ENCODE results near the gene MARCHF9.

Gene MARCHF9

DNA sequence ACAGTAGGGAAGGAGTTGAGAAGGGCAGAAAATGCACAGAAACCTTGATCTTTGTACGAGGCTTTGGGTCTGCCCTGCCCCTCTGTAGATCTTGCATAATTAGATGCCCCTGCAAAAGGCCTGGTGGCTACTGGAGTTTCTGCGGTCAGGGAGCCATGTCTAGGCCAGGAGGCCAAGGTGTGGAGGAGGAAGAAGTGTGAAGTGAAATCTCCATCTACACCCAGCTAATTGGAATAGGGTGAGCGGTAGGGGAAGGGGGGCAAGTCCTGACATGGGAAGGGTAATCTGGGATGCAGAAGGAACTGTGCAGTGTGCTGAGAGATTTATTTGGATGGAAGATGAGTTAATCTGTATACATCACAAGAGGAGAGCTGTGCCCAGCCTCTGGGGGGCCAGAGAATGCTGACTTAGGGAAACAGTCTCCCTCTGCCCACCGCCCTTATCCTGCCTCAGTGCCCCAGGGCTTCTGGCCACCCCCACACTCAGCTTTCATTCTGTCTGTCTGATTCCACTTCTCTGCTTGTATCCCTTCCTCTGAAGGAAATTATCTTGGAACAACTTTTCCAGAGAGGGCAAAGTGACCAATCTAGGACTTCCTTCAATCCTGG lies 6.6 kb downstream of the MARCHF9 start:
- TF ChIP-seq ZFX (IDR thresholded peaks at IDR 0.05; ENCODE audit: borderline replicate concordance) (no peak), CTCF (IDR thresholded peaks at IDR 0.05) (no peak)
- no peak overlapping the region for H3K27ac ChIP-seq

DNA sequence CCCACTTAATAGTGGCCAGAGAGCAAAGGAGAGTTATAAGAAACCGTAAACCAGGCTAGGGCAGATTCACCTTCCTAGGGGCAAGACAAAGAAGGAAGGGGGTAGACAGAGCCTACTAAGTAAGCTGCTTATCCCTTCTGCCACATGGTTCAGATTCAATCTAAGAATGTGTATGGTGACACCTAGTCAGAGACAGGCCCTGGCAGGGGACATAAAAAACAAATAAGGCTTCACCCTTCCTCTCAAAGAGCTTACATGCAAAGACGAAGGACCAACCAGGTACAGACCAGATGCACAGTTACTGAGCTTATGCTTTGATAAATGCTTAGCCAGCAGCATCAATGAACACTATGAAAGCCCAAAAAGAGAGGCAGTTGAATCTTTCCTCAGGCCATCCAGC lies 7.6 kb downstream of the MARCHF9 start:
- no peak overlapping the region for H3K27ac ChIP-seq
- TF ChIP-seq CTCF (IDR thresholded peaks at IDR 0.05) (no peak), ZFX (IDR thresholded peaks at IDR 0.05; ENCODE audit: borderline replicate concordance) (no peak)

- H3K27ac ChIP-seq: no peak overlapping the region
- TF ChIP-seq CTCF (IDR thresholded peaks at IDR 0.05): no peak
- no peak for TF ChIP-seq ZFX (IDR thresholded peaks at IDR 0.05; ENCODE audit: borderline replicate concordance)
Measured at GRCh38 chr12:57763881-57764661, 9.2 kb downstream of the MARCHF9 start.

DNA sequence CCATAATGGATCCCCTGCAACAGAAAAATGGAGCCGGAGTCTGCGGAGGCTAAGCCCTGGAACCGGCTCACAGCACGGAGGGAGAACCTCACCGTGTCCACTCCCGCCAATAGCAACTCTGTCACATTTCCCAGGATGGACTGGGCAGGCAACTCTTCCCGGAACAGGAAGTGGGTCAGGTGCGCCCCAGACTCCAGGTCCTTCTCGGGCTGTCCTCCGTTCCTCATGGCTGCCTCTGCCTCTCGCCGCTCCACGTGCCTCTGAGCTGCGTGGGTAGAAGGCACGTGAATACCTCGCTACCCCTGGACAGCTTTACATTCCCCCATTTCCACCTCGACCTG lies 9.7 kb downstream of the MARCHF9 start:
- TF ChIP-seq CTCF (IDR thresholded peaks at IDR 0.05) (no peak), ZFX (IDR thresholded peaks at IDR 0.05; ENCODE audit: borderline replicate concordance) (no peak)
- no peak overlapping the region for H3K27ac ChIP-seq

DNA sequence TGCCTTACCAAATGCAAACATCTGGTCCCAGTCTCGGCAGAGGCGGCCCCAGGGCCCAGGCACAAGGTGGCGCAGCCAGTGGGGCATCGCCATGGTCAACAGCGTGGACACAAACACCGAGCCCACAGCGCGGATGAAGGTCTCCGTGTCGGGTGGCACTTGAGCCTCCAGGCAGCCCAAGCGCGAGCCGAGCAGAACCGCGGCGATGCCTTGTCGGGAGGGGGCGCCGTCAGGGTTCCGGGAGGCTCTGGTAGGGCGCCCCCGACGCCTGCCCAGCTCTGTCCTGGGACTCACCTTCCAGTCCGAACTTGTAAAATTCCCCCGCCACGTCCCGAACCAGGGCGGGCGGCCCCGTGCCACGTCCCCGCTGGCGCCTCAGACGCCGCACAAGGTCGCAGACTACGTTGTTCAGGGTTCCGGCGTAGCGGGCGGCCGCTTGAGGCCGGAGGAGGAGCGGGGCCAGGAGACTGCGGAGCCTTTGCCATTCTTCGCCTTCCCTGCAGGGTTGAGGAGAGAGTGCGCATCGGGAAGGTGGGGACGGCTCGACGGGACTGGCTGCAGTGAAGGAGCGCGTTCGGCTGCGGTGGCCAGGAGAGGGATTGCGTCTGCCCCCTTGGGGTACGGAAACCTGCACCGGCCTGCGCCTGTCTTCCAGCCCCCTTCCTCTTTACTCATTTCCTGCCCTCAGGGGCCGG lies 10.2 kb downstream of the MARCHF9 start:
- TF ChIP-seq CTCF (IDR thresholded peaks at IDR 0.05) (peak; percentile 82), ZFX (IDR thresholded peaks at IDR 0.05; ENCODE audit: borderline replicate concordance) (no peak)
- peak overlapping the region; percentile 83 for H3K27ac ChIP-seq

DNA sequence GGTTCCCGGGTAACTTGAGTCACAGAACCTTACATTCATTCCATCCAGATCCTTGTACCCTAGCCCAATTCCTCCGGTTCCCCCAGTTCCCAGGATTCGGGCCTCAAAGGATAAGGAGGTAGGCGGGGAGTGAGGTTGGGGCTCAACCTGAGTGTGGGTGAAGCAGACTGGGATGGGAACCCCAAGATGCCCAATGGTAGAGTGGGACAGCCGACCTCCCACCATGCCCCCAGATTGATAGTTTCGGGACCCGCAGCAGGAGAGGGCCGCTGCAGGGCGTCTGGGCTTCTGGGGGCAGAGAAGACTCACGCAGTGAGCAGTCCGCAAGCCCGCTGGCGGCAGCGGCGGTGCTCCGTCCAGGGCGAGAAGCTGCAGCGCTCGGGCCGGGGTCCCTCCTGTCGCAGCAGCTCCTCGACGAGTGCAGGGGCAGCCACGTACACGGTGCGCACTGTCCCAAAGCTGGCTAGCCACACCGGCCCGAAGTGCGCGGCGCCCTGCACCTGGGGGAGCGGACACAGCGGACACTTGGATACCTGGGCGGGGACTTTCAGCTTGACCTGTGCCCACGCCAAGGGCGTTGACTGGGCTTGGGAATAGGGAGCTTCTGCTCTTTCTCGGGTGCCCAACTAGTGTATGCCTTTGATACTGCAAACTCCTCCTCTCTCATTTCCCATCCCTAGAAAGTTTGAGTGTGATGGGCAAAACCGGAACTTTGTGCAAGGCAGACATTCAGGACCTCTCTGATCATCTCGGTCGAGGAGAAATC lies 11.0 kb downstream of the MARCHF9 start:
- H3K27ac ChIP-seq: peak overlapping the region; percentile 83
- TF ChIP-seq CTCF (IDR thresholded peaks at IDR 0.05) (no peak), ZFX (IDR thresholded peaks at IDR 0.05; ENCODE audit: borderline replicate concordance) (no peak)
